HepG2 (cell line): ENCODE measurements around the gene ARL4D. TPM values are rescaled to one million over a fixed set of nuclear protein-coding genes. Genes with fewer than 3 reads are reported as not detected.

ENCODE experiments used
- ATM ChIP-seq: fragments of 450-650 bp; IDR thresholded peaks from 2 replicates; pipeline ENCODE4 v1.7.1; 2017; ENCODE audit warnings: mild to moderate bottlenecking, borderline replicate concordance
- CHD4 ChIP-seq: fragments of 200-600 bp; sonication (generic); IDR thresholded peaks from 2 replicates; pipeline ENCODE4 v1.7.0; 2017; ENCODE audit warnings: mild to moderate bottlenecking, low read length, borderline replicate concordance
- CREB1 ChIP-seq, 2 experiments: fragments of 450-650 bp in 1 of 2; IDR thresholded peaks; 2 replicates each; pipeline ENCODE4 v1.6.1; 2016 to 2017; ENCODE audit warnings: control low read depth in 1 of 2, mild to moderate bottlenecking in 1 of 2, missing compliant biosample characterization in 1 of 2, missing genetic modification characterization in 1 of 2
- EP300 ChIP-seq, 3 experiments: sonication (generic) in 1 of 3; formaldehyde crosslinking in 1 of 3; IDR thresholded peaks; 2 replicates each; pipeline versions ENCODE4 v1.5.1 to v1.6.1; 2011 to 2020; ENCODE audit warnings: low read depth in 2 of 3, low read length in 2 of 3, borderline replicate concordance in 1 of 3, improper control_type of control experiment in 1 of 3, mild to moderate bottlenecking in 1 of 3, missing genetic modification reagents in 1 of 3, moderate library complexity in 1 of 3
- KAT8 ChIP-seq: IDR thresholded peaks from 2 replicates; pipeline ENCODE4 v1.6.1; 2016; ENCODE audit warnings: missing genetic modification reagents, missing compliant biosample characterization
- NAIF1 ChIP-seq: sonication (generic); formaldehyde crosslinking; IDR thresholded peaks from 2 replicates; pipeline ENCODE4 v1.5.0; 2020; ENCODE audit warnings: mild to moderate bottlenecking, missing genetic modification reagents, borderline replicate concordance
- NBN ChIP-seq: fragments of 450-650 bp; conservative IDR thresholded peaks from 2 replicates; pipeline ENCODE4 v1.6.1; 2017
- NR2F2 ChIP-seq: IDR thresholded peaks from 2 replicates; pipeline ENCODE4 v1.6.1; 2012; ENCODE audit warnings: low read depth, inconsistent platforms, borderline replicate concordance
- PHF5A ChIP-seq: IDR thresholded peaks from one replicate; pipeline ENCODE4 v1.6.1; 2018; ENCODE audit warnings: low read depth, missing genetic modification reagents; ENCODE audit not compliant: unreplicated experiment
- POLR2AphosphoS5 ChIP-seq: IDR thresholded peaks from 2 replicates; pipeline ENCODE4 v1.6.1; 2012; ENCODE audit warnings: low read depth, low read length
- PRDM4 ChIP-seq: sonication (generic); formaldehyde crosslinking; IDR thresholded peaks from 2 replicates; pipeline ENCODE4 v1.9.0; 2021; ENCODE audit warnings: missing genetic modification reagents, borderline replicate concordance
- RBM22 ChIP-seq: fragments of 200-400 bp; formaldehyde crosslinking; optimal IDR thresholded peaks from 2 replicates; pipeline ENCODE3; 2017; ENCODE audit warnings: mild to moderate bottlenecking, low read length, moderate library complexity
- SOX13 ChIP-seq, 3 experiments: fragments of 450-650 bp in 1 of 3; sonication (generic) in 1 of 3; formaldehyde crosslinking in 1 of 3; IDR thresholded peaks in 2 of 3; conservative IDR thresholded peaks in 1 of 3; 2 replicates each; pipeline versions ENCODE4 v1.5.0 to v1.6.1; 2016 to 2020; ENCODE audit warnings: antibody characterized with exemption in 1 of 3, mild to moderate bottlenecking in 1 of 3, missing compliant biosample characterization in 1 of 3, missing genetic modification reagents in 1 of 3, moderate library complexity in 1 of 3
- STAT5B ChIP-seq: sonication (generic); formaldehyde crosslinking; IDR thresholded peaks from 2 replicates; pipeline ENCODE4 v1.4.0; 2020; ENCODE audit warnings: missing genetic modification reagents
- TBX3 ChIP-seq: fragments of 450-650 bp; IDR thresholded peaks from 2 replicates; pipeline ENCODE4 v1.6.1; 2017; ENCODE audit warnings: antibody characterized with exemption, mild to moderate bottlenecking, inconsistent platforms, borderline replicate concordance
- UBTF ChIP-seq: sonication (generic); formaldehyde crosslinking; IDR thresholded peaks from 2 replicates; pipeline ENCODE4 v1.4.0; 2020; ENCODE audit warnings: mild to moderate bottlenecking, missing genetic modification reagents
- ZNF124 ChIP-seq: sonication (generic); formaldehyde crosslinking; IDR thresholded peaks from 2 replicates; pipeline ENCODE4 v1.4.0; 2020; ENCODE audit warnings: missing genetic modification reagents
- ZNF205 ChIP-seq: IDR thresholded peaks from 2 replicates; pipeline ENCODE4 v1.6.1; 2018; ENCODE audit warnings: missing biosample characterization, missing genetic modification reagents
- ZNF335 ChIP-seq: sonication (generic); formaldehyde crosslinking; IDR thresholded peaks from 2 replicates; pipeline ENCODE4 v1.4.0; 2020; ENCODE audit warnings: missing genetic modification reagents
- ZNF362 ChIP-seq: sonication (generic); formaldehyde crosslinking; IDR thresholded peaks from 2 replicates; pipeline ENCODE4 v1.4.0; 2020; ENCODE audit warnings: missing genetic modification reagents, mild to moderate bottlenecking, borderline replicate concordance
- ZNF780A ChIP-seq: sonication (generic); formaldehyde crosslinking; IDR thresholded peaks from 2 replicates; pipeline ENCODE4 v1.8.0; 2022; ENCODE audit warnings: mild to moderate bottlenecking, missing genetic modification reagents, moderate library complexity
- ZNF83 ChIP-seq: sonication (generic); formaldehyde crosslinking; IDR thresholded peaks from 2 replicates; pipeline ENCODE4 v1.4.0; 2020; ENCODE audit warnings: missing genetic modification reagents, mild to moderate bottlenecking, borderline replicate concordance
- polyA plus RNA-seq, 8 experiments: library from polyadenylated mRNA; depleted of rRNA in 3 of 8; stranded (reverse) in 7 of 8; unstranded in 1 of 8; fragments of >200 nt; fragmentation: Illumina TruSeq in 4 of 8; extraction: Trizol in 4 of 8; gene quantifications; 2 replicates each; pipeline versions ENCODE4 v1.2.1 to v1.2.3, GENCODE V29; 2011 to 2016; ENCODE audit warnings: low read depth in 4 of 8, missing spikeins in 1 of 8, mixed read lengths in 1 of 8; ENCODE audit not compliant: insufficient read depth in 1 of 8
- total RNA-seq, 5 experiments: library from RNA; depleted of rRNA; stranded (reverse); fragments of >200 nt; fragmentation: Illumina TruSeq; extraction: Trizol; gene quantifications; 2 replicates each; pipeline ENCODE4 v1.2.3, GENCODE V29; 2016; ENCODE audit warnings: low read depth in 1 of 5

The ARL4D gene
- total and polyA plus RNA-seq, 2 of the 13 experiments (the other 11 are each of a cell fraction or from before 2014, with no cell fraction given) = 9.0 to 25.9 TPM

GRCh38 chr17:43367737-43368242, 31.0 kb upstream of the ARL4D start (continued):
- no peak for TF ChIP-seq UBTF (CRISPR knock-in tag)
- peak; percentile 78 for TF ChIP-seq ZNF205
- peak; percentile 82; the same call in 1 of the 2 replicates for TF ChIP-seq STAT5B (CRISPR knock-in tag)
- TF ChIP-seq PRDM4 = no peak
- peak; percentile 7 for TF ChIP-seq PHF5A (CRISPR knock-in tag)
- TF ChIP-seq NAIF1 (CRISPR knock-in tag) = no peak
- peak; percentile 87 for TF ChIP-seq RBM22
- 0 out of 2 replicates have a peak, but pooled peaks have one; percentile 20 for TF ChIP-seq NBN
- no peak for TF ChIP-seq ZNF83 (CRISPR knock-in tag)
- peak; percentile 83 for TF ChIP-seq KAT8 (CRISPR knock-in tag)
- peak; percentile 37; the same call in 1 of the 2 replicates for TF ChIP-seq SOX13 (IDR thresholded peaks at IDR 0.05)
- TF ChIP-seq SOX13 (CRISPR knock-in tag; conservative IDR thresholded peaks at IDR 0.05 in 1 of 2, IDR thresholded peaks at IDR 0.05 in 1 of 2) = peak; percentile 58 to 99
- TF ChIP-seq CHD4 = peak; percentile 82
- 0 out of 2 replicates have a peak, but pooled peaks have one; percentile 7 for TF ChIP-seq CREB1 (IDR thresholded peaks at IDR 0.05)
- no peak; the same call in 1 of the 2 replicates for TF ChIP-seq CREB1 (CRISPR knock-in tag; IDR thresholded peaks at IDR 0.05)
- TF ChIP-seq ZNF335 (CRISPR knock-in tag) = peak; percentile 77; the same call in 1 of the 2 replicates
- TF ChIP-seq POLR2AphosphoS5 = peak; percentile 100
- TF ChIP-seq ATM = peak; percentile 49; the same call in 1 of the 2 replicates
- TF ChIP-seq ZNF124 (CRISPR knock-in tag) = peak; percentile 76; the same call in 1 of the 2 replicates
- peak; percentile 23; the same call in 1 of the 2 replicates for TF ChIP-seq TBX3
- peak in 1 of 2 experiments; percentile 65; a peak in 2 of 4 replicates for TF ChIP-seq EP300 (IDR thresholded peaks at IDR 0.05; ENCODE audit: low read depth in 2 of 2, low read length in 2 of 2)
- peak; percentile 66 for TF ChIP-seq EP300 (CRISPR knock-in tag; IDR thresholded peaks at IDR 0.05; ENCODE audit: borderline replicate concordance)
- peak; percentile 83; the same call in 1 of the 2 replicates for TF ChIP-seq ZNF780A
- peak; percentile 54 for TF ChIP-seq ZNF362 (CRISPR knock-in tag)
- peak; percentile 61; the same call in 1 of the 2 replicates for TF ChIP-seq NR2F2
